Stimulated activated CD8-positive, alpha-beta memory T cell treated with anti-CD3 and anti-CD28 coated beads, Interleukin-7, amount 100 ng/mL, for 48 hours (primary cell): ENCODE measurements around the gene HCRTR1.

Source experiments
- DNase-seq, 2 donors: peaks; one replicate each; pipeline ENCODE4 v3.0.0-alpha.2; 2020; ENCODE audit warnings: low read depth in 1 of 2; ENCODE audit errors: extremely low read depth in 1 of 2

HCRTR1 gene

GRCh38 chr1:31665234-31665878 lies 47.9 kb downstream of the HCRTR1 start:
- no peak for DNase-seq

- DNase-seq = no peak
These were observed 48.9 kb downstream of the HCRTR1 start for GRCh38 chr1:31666263-31666963.

DNA sequence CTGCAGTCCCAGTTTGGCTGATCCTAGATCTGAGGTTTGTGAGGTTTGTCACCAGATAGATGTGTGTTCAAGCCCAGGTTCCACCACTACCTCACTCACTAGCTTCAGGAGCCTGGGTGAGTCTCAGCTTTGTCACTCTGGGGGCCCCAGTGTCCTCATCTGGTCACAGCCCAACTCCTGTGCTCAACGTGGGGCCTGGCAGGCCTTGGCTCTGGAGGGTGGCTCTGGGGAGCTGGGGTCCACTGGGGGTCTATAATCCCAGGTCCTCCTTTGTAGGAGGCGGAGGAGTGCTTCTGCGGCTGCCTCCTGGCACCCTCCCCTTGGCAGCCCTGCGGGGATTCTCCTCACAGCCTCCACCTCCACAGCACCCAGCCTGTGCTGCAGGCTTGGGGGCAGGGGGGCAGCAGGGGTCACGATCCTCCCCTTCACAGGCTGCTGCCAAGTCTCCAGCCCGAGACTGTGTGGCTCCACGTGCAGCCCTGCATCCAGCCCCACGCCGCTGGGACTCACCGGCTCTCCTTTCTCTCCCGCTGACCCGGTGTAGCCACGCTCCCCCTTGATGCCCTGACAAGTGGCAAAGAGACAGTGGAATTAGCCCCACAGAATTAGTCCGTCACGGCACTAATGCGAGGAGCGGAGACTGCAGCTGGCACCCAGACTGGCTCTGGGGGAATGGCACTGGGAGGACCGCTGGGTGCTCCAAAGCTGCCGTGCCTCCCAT lies 49.7 kb downstream of the HCRTR1 start:
- DNase-seq = no peak

GRCh38 chr1:31668303-31668883 lies 50.9 kb downstream of the HCRTR1 start:
- no peak for DNase-seq

DNA sequence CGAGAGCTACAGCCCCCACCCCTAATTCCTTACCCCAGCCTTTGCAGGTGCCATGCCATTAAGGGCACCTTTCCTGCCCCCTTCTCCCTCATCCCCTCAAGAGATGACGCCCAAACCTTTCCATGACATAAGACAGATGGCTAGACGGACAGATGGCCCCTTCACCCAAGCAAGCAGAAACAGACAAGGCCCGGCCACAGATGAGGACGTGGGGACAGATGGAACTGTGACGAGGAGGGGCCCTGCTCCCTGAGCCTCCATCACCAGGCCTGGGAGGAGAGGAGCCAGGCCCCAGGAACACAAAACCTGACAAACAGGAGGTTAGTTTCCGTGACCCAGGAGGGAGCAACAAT lies 51.9 kb downstream of the HCRTR1 start:
- no peak for DNase-seq

GRCh38 chr1:31669786-31670592 lies 52.5 kb downstream of the HCRTR1 start:
- DNase-seq = no peak

DNA sequence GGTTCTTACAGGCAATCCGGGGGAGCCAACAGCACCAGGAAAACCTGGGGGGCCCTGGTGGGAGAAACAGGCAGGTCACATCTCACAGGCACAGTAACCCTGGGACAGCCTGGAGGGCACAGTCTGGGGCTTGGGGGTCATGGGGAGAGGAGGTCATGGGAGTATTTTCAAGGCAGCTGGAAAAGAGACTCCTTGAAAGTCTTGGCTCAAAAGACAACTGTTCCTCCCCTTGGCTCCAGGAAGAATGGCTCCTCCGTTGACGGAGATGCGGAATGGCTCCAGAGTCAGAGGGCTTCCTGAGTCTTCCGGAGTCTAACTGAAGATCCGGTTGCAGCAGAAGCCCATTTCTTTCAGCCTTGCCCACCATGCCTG lies 53.1 kb downstream of the HCRTR1 start:
- no peak for DNase-seq

- DNase-seq = no peak
These were observed 53.7 kb downstream of the HCRTR1 start for GRCh38 chr1:31671147-31671546.

- DNase-seq = no peak
These were observed 54.2 kb downstream of the HCRTR1 start for GRCh38 chr1:31671561-31672201.

GRCh38 chr1:31672986-31673385 lies 55.5 kb downstream of the HCRTR1 start:
- DNase-seq = no peak

GRCh38 chr1:31673433-31673832 lies 55.9 kb downstream of the HCRTR1 start:
- DNase-seq = no peak

- no peak for DNase-seq
These were observed 57.1 kb downstream of the HCRTR1 start for GRCh38 chr1:31674626-31675025.

GRCh38 chr1:31675161-31675560 lies 57.7 kb downstream of the HCRTR1 start:
- DNase-seq = no peak

- DNase-seq = no peak
These were observed 58.3 kb downstream of the HCRTR1 start for GRCh38 chr1:31675756-31676155.
